22Rv1 (cell line): ENCODE data around the gene CA12.

Experiments used
- CTCF ChIP-seq: fragments of 450-650 bp; IDR thresholded peaks from 2 replicates; pipeline ENCODE4 v1.5.1; 2017; ENCODE audit warnings: mild to moderate bottlenecking
- ZFX ChIP-seq: fragments of 450-650 bp; IDR thresholded peaks from 2 replicates; pipeline ENCODE4 v1.6.1; 2017; ENCODE audit warnings: antibody characterized with exemption, borderline replicate concordance

GRCh38 chr15:63366451-63366850 lies 15.2 kb downstream of the CA12 start:
- TF ChIP-seq CTCF (no peak), ZFX (no peak)
